GM19467 (cell line): ENCODE data around the gene ZMYM3.

ENCODE experiments used
- ATAC-seq: cut with Tn5 transposase; IDR thresholded peaks from one replicate; pipeline ENCODE4 v1.9.1; 2021; ENCODE audit warnings: mild to moderate bottlenecking, moderate library complexity; ENCODE audit not compliant: unreplicated experiment

The ZMYM3 gene

DNA sequence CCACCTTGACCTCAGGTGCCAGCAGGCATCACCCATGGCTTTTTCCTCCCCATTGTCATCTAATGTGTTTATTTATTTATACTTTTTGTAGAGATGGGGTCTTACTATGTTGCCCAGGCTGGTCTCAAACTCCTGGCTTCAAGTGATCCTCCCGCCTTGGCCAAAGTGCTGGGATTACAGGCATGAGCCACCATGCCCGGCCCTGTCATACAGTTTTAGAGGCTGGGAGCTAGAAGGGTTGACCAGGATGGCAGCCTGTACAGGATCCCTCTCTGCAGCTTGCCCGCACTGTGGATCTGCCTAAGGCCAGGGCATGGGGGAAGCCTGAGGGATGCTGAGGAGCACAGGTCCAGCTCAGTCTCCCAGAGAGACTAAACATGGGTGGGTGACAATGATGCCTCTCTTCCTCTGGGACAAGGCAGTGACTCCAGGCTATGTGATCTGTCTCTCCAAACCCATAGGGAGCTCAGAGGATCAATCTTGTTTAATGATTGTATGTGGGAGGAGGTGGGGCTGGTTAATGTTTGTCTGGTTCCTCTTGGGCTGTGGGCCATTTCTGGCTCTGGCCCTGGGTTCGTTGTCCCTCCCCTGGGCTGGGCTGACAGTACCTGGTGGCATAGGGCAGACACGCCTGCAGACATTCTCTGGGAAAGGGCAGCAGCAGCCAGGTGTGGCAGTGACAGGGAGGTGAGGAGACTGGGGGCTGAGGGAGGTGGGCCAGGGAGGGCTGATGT, 39.2 kb downstream of the ZMYM3 start:
- ATAC-seq, result no peak

DNA sequence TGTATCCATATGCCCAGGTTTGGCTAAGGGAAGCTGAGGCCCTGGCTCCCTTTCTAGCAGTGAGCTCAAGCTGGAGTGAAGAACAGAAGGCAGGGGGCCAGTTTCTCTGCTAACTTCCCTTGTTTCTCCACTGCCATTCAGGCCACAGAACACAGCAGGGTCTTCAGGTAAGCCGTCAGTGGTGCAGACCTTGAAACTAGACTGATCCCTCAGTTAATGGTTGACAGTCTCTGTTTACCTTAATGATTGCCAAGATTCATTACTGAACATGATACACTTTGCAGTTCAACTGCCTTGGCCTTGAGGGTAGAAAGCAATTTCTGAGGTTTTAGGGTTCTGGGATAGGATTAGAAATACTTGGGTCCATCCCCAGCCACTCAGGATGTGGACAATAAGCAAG, 39.8 kb downstream of the ZMYM3 start:
- no peak for ATAC-seq

DNA sequence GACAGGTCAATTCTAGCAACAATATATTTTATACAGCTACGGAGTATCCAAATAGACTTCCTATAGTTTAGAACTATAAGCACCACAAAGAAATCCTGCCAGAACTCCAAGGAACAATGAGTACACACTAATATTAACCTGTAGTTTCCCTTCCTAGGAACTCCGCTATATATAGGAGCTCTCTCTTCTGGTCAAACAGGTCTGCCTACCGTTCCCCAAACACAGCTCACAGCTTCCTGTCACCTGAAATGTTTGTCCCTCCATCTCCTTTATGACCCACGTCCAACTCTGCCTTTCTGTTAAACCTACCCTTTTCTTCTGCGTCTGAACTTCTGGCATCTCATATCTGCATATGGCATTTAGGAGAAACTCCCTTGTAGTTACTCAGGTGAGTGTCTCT, 41.4 kb downstream of the ZMYM3 start:
- no peak for ATAC-seq

DNA sequence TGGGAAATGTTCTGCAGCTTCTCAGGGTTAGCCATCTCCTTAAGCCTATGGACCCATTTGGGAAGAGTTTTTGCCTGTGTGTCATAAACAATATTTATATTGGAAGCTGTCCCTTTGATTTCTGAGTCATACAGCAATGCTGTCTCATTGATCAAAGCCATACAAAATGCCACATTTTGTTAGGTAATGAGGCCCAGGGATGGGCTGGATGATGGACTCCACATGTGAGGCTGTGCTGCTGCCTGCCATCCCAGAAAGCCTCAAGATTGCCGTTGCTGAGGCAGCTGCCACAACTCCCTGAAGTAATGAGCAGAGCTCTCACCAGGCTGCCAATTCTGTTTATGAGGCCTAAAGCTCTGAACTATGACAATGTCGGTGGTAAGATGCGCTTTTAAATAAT, 43.1 kb downstream of the ZMYM3 start:
- ATAC-seq, result no peak

DNA sequence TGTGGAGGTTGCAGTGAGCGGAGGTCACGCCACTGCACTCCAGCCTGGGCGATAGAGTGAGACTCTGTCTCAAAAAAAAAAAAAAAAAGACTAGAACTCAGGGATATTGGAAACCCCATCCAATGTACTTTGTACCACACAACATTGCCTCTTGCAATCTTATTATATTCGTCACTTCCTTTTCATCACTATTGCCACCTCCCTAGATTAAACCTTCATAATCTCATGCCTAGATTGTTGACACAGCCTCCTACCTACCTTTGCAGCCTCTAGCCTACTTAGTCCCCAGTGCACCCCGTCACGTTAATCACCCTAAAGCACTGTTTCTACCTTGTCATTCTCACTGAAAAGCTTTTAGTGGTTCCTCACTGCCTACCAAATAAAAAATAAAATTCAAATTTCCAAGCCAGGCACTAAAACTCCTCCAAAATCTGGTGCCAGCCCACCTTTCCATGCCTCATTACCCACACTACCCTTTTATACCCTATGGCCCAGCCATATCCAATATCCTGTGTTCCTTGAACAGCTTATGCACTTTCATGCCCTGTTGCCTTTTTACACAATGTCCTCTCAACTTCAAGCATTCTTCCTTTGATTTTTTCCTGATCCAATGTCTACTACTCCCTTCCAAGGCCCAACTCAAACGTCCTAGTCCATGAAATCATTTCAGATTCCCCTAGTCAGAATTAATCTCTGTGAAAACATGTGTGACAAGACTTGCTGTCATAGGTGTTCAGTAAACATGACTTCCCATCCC, 54.5 kb downstream of the ZMYM3 start:
- no peak for ATAC-seq

DNA sequence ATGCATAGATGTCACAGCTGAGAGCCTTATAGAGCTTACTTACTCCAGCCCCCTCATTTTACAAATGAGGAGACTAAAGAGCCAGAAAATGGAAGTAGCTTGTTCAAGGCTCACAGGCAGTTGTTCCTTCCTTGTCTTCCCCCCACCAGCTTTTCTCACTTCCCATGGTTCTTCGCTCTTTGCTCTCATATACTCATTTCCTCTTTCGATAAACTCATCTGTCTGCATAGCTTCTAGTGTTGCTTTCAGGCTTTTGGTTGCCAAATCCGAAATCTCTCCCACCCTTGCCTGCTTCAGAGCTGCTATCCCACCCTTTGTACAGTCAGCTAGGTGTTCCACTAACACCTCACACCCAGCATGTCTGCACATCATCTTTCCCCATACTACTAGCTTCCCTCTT, 55.9 kb downstream of the ZMYM3 start:
- ATAC-seq, result peak; percentile 64

DNA sequence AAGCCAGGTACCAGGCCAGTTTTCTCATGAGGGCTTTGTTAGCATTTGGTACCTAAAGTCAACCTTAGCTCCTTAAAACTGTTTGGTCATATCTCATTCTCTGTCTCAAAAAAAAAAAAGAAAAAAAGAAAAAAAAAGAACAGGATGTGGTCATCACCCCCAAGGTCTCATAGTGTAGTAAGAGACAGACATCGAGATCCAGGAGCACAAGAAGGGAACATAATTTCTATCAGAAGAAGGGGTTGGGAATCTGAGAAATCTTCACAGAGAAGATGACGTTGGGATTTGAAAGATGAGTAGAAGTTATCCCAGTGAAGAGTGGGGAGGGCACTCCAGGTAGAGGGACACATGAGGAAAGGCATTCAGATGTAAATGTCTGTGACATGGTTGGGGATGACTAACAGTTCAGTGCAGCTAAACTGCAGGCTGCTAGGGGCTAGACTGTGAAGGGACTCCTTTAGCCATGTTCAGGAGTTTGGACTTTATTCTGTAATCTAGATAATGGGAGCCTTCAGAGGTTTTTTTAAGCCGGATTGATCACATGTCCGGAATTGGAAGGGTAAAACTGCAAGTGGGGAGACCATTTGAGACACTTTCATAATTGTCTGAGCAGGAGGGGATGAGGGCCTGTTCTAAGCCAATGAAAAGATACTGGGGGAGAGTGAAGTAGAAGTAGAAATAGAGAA, 57.8 kb downstream of the ZMYM3 start:
- ATAC-seq, result no peak

DNA sequence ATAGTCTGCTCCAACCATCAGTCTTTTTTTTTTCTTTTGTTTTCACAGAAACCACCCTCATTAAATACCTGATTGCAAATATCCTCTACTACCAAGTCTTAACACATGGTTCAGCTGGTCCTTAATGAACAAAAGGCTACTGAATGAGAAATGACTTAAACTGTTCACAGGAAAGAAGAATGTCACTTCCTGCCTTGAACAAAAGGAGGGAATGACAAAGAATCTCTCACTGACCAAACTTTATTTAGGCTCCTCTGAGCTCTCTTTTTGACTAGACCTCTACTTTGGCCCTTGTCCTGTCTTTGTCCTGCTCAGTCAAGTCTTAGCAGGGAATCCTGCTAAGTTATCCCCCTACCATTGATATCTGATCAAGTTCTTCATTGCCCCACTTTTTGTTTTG, 62.7 kb downstream of the ZMYM3 start:
- no peak for ATAC-seq
